Body of pancreas (tissue), 4 donors: ENCODE results near the gene AMMECR1L.

ENCODE experiments used
- POLR2A ChIP-seq, 3 donors: fragments of 450-650 bp; IDR thresholded peaks; one replicate each; pipeline ENCODE4 v1.6.1; 2016; ENCODE audit warnings: antibody characterized with exemption in 3 of 3, mild to moderate bottlenecking in 2 of 3
- TF ChIP-seq, protein P1 (sequence below), 7 experiments: fragments of 450-650 bp in 4 of 7; fragments of 200-600 bp in 3 of 7; sonication (generic) in 3 of 7; IDR thresholded peaks; one replicate each; pipeline ENCODE4 v1.5.1; 2016 to 2019; ENCODE audit warnings: antibody characterized with exemption in 7 of 7

DNA sequence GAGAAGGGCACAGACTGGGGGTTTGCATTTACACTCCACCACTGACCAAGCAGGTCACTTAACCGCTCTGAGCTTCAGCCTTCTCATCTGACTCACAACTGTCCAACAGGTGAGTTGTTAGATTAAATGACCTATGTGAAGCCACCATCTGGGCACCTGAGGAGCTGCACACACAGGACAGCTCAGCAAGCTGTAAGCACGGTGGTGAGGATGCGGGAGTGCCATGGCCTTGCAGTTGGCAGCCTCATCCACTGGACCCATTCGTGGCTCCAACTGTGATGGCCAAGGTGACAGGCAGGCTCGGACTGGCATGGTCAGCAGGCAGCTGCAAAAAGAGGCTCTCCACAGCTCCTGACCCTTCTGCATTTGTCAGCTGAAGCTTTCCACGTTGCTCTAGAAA lies 23.3 kb upstream of the AMMECR1L start:
- TF ChIP-seq, protein P1, sequence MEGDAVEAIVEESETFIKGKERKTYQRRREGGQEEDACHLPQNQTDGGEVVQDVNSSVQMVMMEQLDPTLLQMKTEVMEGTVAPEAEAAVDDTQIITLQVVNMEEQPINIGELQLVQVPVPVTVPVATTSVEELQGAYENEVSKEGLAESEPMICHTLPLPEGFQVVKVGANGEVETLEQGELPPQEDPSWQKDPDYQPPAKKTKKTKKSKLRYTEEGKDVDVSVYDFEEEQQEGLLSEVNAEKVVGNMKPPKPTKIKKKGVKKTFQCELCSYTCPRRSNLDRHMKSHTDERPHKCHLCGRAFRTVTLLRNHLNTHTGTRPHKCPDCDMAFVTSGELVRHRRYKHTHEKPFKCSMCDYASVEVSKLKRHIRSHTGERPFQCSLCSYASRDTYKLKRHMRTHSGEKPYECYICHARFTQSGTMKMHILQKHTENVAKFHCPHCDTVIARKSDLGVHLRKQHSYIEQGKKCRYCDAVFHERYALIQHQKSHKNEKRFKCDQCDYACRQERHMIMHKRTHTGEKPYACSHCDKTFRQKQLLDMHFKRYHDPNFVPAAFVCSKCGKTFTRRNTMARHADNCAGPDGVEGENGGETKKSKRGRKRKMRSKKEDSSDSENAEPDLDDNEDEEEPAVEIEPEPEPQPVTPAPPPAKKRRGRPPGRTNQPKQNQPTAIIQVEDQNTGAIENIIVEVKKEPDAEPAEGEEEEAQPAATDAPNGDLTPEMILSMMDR (IDR thresholded peaks at IDR 0.05): peak in 4 of 7 experiments; percentile 6 to 32 (median 23)
- TF ChIP-seq POLR2A (IDR thresholded peaks at IDR 0.05): no peak
